Measurements from ENCODE around the gene ADAMTSL1. TPM values are rescaled to one million over a fixed set of nuclear protein-coding genes. Genes with fewer than 3 reads are reported as not detected.

Gene ADAMTSL1
- total RNA-seq, 1 experiment from 2014 or later, result 1.2 TPM

- DNase-seq, result no peak
- no peak overlapping the region for H3T11ph ChIP-seq (ENCODE audit: low read length)
- no peaks in the 10 kb centered on the region for H3K27me3 ChIP-seq (ENCODE audit: insufficient read depth, low read length)
- H2BK5ac ChIP-seq (ENCODE audit: insufficient read length, low read length), result no peak overlapping the region
- TF ChIP-seq CTCF (conservative IDR thresholded peaks at IDR 0.05), result no peak
- no peaks in the 10 kb centered on the region for H3K9me3 ChIP-seq (ENCODE audit: control insufficient read depth, low read depth, low read length)
- no peaks in the 10 kb centered on the region for H3K23me2 ChIP-seq (ENCODE audit: insufficient read length, low read depth, low read length, poor library complexity, severe bottlenecking)
- no peak overlapping the region for H4K8ac ChIP-seq (replicated peaks; ENCODE audit: insufficient read length, low read depth, low read length)
- H2BK12ac ChIP-seq (ENCODE audit: insufficient read length, low read depth, low read length), result no peak overlapping the region
- H3K4me1 ChIP-seq (ENCODE audit: insufficient read depth, low read length), result 0 out of 2 replicates have a peak, but pooled peaks cover 4% of the 10 kb centered on the region
- H4K5ac ChIP-seq (ENCODE audit: insufficient read length, low read depth, low read length), result no peak overlapping the region
- no peak overlapping the region for H3K27ac ChIP-seq (ENCODE audit: insufficient read length, low read depth, low read length)
- Mint-ChIP-seq H3K4me1 (peaks cover 12 to 13% of the 10 kb centered on the region in 2 experiments), H3K4me3 (no peak overlapping the region), H3K9me3 (peaks cover 11 to 16% of the 10 kb centered on the region in 2 experiments), H3K27ac (no peak overlapping the region), H3K36me3 (ENCODE audit: insufficient read depth in 1 of 3, low read depth in 3 of 3) (peaks cover 2 to 8% (median 8%) of the 10 kb centered on the region in 3 experiments; a peak in 5 of 7 replicates), H3K27me3 (ENCODE audit: low read depth) (no peaks in the 10 kb centered on the region)
- H3K14ac ChIP-seq (ENCODE audit: insufficient read depth, low read length), result no peak overlapping the region
- no peak overlapping the region for H2AK5ac ChIP-seq (ENCODE audit: insufficient read length, low read length)
- no CpG with 5 or more reads among the region's 1 CpG for WGBS (ENCODE audit: extremely low coverage, insufficient read length, low lambda C conversion rate)
- H3K23ac ChIP-seq (ENCODE audit: insufficient read length, low read depth, low read length), result no peak overlapping the region
- no peak overlapping the region for H2BK20ac ChIP-seq (ENCODE audit: low read depth, low read length, poor library complexity, severe bottlenecking)
- H3K79me2 ChIP-seq (ENCODE audit: insufficient read depth, low read length), result no peaks in the 10 kb centered on the region
- no peak overlapping the region for H3K4ac ChIP-seq (ENCODE audit: low read depth, low read length)
- no peak overlapping the region for H3K56ac ChIP-seq (ENCODE audit: insufficient read length, low read depth, low read length)
- no peak overlapping the region for H3K9ac ChIP-seq (ENCODE audit: extremely low read depth, insufficient read length, low read length)
- no peak overlapping the region for H2AFZ ChIP-seq (ENCODE audit: low read length)
- no peak overlapping the region for H2BK120ac ChIP-seq (ENCODE audit: low read depth, low read length, poor library complexity, severe bottlenecking)
- no peak overlapping the region for H2BK15ac ChIP-seq (ENCODE audit: low read depth, low read length)
- H3K79me1 ChIP-seq (ENCODE audit: insufficient read depth, low read depth, low read length, poor library complexity, severe bottlenecking), result no peaks in the 10 kb centered on the region
- no peak overlapping the region for H4K91ac ChIP-seq (ENCODE audit: insufficient read length, low read depth, low read length)
- H3K4me2 ChIP-seq (ENCODE audit: insufficient read depth, insufficient read length, low read length), result no peak overlapping the region
- H3K18ac ChIP-seq (ENCODE audit: insufficient read length, low read depth, low read length), result no peak overlapping the region
- no peaks in the 10 kb centered on the region for H4K20me1 ChIP-seq (ENCODE audit: control insufficient read depth, insufficient read depth, insufficient read length)
These were observed 413.6 kb downstream of the ADAMTSL1 start for GRCh38 chr9:18887546-18887945.

All from H9 (cell line).